Breast epithelium (tissue), 4 donors: ENCODE results near the gene AHRR. TPM values are rescaled to one million over a fixed set of nuclear protein-coding genes. Genes with fewer than 3 reads are reported as not detected.
"Not testable (repeated sequence)": the region's sequence is repeated elsewhere in the genome, so short reads cannot be mapped to it uniquely, and the experiment has no call there.

Source experiments
- DNase-seq, 2 donors: peaks; one replicate each; pipeline ENCODE4 v3.0.0-alpha.2; 2019; ENCODE audit warnings: low spot score in 2 of 2
- H3K27ac ChIP-seq, 2 donors: fragments of 200-600 bp; sonication (generic) in 1 of 2; one replicate each; pipeline ENCODE4 v1.5.1; 2016 to 2019; ENCODE audit warnings: mild to moderate bottlenecking in 1 of 2
- H3K27me3 ChIP-seq, 2 donors: fragments of 200-600 bp; sonication (generic) in 1 of 2; one replicate each; pipeline versions ENCODE4 v1.5.1 to v1.6.0; 2017 to 2019; ENCODE audit warnings: control low read depth in 1 of 2, mild to moderate bottlenecking in 1 of 2
- H3K36me3 ChIP-seq: fragments of 200-600 bp; one replicate; pipeline ENCODE4 v1.5.1; 2019
- H3K4me1 ChIP-seq, 2 donors: fragments of 200-600 bp; sonication (generic); one replicate each; pipeline ENCODE4 v1.5.1; 2016 to 2019; ENCODE audit warnings: control low read depth in 1 of 2
- H3K4me3 ChIP-seq, 3 donors: fragments of 200-600 bp; sonication (generic); 1 replicate in 2 of 3; 2 replicates in 1 of 3; pipeline ENCODE4 v1.5.1; 2016 to 2019; ENCODE audit warnings: mild to moderate bottlenecking in 3 of 3, moderate library complexity in 2 of 3
- H3K9me3 ChIP-seq, 2 donors: fragments of 200-600 bp; sonication (generic) in 1 of 2; one replicate each; pipeline ENCODE4 v1.5.1; 2016 to 2019; ENCODE audit warnings: control low read depth in 1 of 2
- POLR2A ChIP-seq: fragments of 450-650 bp; IDR thresholded peaks from one replicate; pipeline ENCODE4 v1.6.1; 2016; ENCODE audit warnings: antibody characterized with exemption, mild to moderate bottlenecking, moderate library complexity
- POLR2AphosphoS5 ChIP-seq, 3 donors: sonication (generic); formaldehyde crosslinking; IDR thresholded peaks; one replicate each; pipeline ENCODE4 v1.6.1; 2017; ENCODE audit warnings: antibody characterized with exemption in 3 of 3
- intact Hi-C: fragments of 100-400 bp; cut with DNase I; formaldehyde crosslinking; loops from one replicate; pipeline ENCODE4 v1.15.1; 2023; ENCODE audit warnings: low total_unique reads
- total RNA-seq, 3 donors: library from RNA; depleted of rRNA; stranded (reverse); fragments of >200 nt; gene quantifications; one replicate each; pipeline ENCODE4 v1.1.0, GENCODE V29; 2016
- TF ChIP-seq, protein P1 (sequence below), 3 donors: fragments of 450-650 bp; IDR thresholded peaks; one replicate each; pipeline ENCODE4 v1.5.1; 2016 to 2017; ENCODE audit warnings: antibody characterized with exemption in 3 of 3, mild to moderate bottlenecking in 3 of 3, moderate library complexity in 3 of 3

Gene AHRR
- total RNA-seq, 3 donors from 2014 or later, result 0.88 to 0.98 TPM; not detected in 1

GRCh38 chr5:472656-473550 lies 151.4 kb downstream of the AHRR start:
- Histone ChIP-seq H3K4me1 (peaks cover 0 to 6% of the 10 kb centered on the region in 2 donors), H3K27ac (peak overlapping the region; percentile 72 to 80), H3K36me3 (no peaks in the 10 kb centered on the region), H3K4me3 (peak overlapping the region; percentile 80 to 95 (median 87)), H3K9me3 (no peaks in the 10 kb centered on the region), H3K27me3 (peaks cover 5 to 33% of the 10 kb centered on the region in 2 donors)
- intact Hi-C loops, result no loop called here
- peak; percentile 52 to 76 for DNase-seq
- TF ChIP-seq POLR2A (no peak), POLR2AphosphoS5 (IDR thresholded peaks at IDR 0.05) (peak in 1 of 3 donors; percentile 47)

DNA sequence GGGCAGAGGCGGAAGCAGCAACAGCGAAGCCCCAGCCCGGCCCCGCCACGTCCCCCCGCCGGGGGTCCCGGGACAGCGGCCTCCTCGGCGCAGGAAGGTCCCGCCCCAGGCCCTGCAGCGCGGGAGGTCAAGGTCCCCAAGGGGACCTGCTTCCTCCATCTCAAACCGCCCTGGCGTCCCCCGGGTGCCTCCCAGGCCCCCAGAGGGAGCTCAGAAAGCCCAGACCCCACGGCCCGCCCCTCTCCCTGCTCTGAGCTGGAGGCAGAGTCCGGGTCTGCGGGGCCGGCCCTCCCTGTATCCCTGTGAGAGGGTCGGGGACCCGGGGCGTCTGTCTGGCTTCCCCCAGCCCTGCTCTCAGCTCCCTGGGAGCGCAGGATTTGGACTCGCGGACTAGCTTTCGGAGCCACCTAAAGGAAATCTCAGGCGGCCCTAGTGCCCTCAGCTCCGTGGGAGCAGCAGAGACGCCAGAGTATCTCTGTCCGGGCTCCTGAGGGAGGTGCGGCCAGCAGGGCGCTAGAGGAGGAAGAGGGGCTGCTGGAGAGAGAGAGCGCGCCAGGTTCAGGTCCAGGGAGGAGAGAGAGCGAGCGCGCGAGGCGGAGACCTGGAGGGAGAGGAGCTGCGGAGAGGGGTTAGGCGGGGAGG lies 152.2 kb downstream of the AHRR start:
- intact Hi-C loops, result no loop called here
- Histone ChIP-seq H3K27ac (peak overlapping the region; percentile 33 to 80), H3K9me3 (no peaks in the 10 kb centered on the region), H3K4me1 (peaks cover 0 to 6% of the 10 kb centered on the region in 2 donors), H3K27me3 (peaks cover 5 to 41% of the 10 kb centered on the region in 2 donors), H3K36me3 (no peaks in the 10 kb centered on the region), H3K4me3 (peak overlapping the region; percentile 80 to 95 (median 87))
- TF ChIP-seq POLR2A, result no peak
- TF ChIP-seq POLR2AphosphoS5 (IDR thresholded peaks at IDR 0.05), result no peak
- TF ChIP-seq, protein P1, sequence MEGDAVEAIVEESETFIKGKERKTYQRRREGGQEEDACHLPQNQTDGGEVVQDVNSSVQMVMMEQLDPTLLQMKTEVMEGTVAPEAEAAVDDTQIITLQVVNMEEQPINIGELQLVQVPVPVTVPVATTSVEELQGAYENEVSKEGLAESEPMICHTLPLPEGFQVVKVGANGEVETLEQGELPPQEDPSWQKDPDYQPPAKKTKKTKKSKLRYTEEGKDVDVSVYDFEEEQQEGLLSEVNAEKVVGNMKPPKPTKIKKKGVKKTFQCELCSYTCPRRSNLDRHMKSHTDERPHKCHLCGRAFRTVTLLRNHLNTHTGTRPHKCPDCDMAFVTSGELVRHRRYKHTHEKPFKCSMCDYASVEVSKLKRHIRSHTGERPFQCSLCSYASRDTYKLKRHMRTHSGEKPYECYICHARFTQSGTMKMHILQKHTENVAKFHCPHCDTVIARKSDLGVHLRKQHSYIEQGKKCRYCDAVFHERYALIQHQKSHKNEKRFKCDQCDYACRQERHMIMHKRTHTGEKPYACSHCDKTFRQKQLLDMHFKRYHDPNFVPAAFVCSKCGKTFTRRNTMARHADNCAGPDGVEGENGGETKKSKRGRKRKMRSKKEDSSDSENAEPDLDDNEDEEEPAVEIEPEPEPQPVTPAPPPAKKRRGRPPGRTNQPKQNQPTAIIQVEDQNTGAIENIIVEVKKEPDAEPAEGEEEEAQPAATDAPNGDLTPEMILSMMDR (IDR thresholded peaks at IDR 0.05), result no peak
- no peak for DNase-seq

DNA sequence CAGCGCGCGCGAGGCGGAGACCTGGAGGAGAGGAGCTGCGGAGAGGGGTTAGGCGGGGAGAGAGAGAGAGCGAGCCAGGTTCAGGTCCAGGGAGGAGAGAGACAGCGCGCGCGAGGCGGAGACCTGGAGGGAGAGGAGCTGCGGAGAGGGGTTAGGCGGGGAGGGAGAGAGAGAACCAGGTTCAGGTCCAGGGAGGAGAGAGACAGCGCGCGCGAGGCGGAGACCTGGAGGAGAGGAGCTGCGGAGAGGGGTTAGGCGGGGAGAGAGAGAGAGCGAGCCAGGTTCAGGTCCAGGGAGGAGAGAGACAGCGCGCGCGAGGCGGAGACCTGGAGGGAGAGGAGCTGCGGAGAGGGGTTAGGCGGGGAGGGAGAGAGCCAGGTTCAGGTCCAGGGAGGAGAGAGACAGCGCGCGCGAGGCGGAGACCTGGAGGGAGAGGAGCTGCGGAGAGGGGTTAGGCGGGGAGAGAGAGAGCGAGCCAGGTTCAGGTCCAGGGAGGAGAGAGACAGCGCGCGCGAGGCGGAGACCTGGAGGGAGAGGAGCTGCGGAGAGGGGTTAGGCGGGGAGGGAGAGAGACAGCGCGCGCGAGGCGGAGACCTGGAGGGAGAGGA lies 152.8 kb downstream of the AHRR start:
- H3K4me1 ChIP-seq, H3K27ac ChIP-seq, intact Hi-C loops, H3K9me3 ChIP-seq, H3K36me3 ChIP-seq, DNase-seq: not testable (repeated sequence)
- Histone ChIP-seq H3K4me3 (peak overlapping the region; percentile 80 to 95 (median 87)), H3K27me3 (peaks cover 8 to 48% of the 10 kb centered on the region in 2 donors)

- Histone ChIP-seq H3K36me3 (no peaks in the 10 kb centered on the region), H3K9me3 (no peaks in the 10 kb centered on the region), H3K4me1 (peaks cover 0 to 6% of the 10 kb centered on the region in 2 donors), H3K4me3 (peak overlapping the region in 2 of 3 donors; percentile 59 to 87), H3K27me3 (peaks cover 11 to 55% of the 10 kb centered on the region in 2 donors), H3K27ac (no peak overlapping the region)
- no peak for DNase-seq
- intact Hi-C loops, result no loop called here
- no peak for TF ChIP-seq POLR2AphosphoS5 (IDR thresholded peaks at IDR 0.05)
- TF ChIP-seq POLR2A, result no peak
- TF ChIP-seq, protein P1 (IDR thresholded peaks at IDR 0.05), result no peak
These were observed 153.5 kb downstream of the AHRR start for GRCh38 chr5:474840-475661.

DNA sequence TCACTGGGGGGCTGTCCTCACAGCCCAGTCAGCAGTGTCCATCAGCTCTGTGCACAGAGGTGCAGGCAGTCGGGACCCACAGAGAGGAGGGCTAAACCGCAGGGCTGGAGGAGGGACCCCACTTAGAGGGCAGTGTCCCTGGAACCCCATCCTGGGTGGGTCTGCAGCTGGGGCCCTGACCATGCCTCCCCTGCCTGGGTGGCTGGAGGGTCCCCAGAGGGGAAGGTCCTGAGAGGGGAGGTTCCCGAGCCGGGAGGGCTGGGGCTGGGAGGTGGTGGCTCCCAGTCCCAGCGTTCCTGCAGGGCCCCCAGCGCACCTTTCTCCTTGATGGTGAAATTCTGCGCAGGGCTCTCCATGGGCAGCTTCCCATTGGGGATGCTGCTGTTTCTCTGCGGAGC lies 154.2 kb downstream of the AHRR start:
- DNase-seq, result no peak
- Histone ChIP-seq H3K27me3 (peaks cover 14 to 61% of the 10 kb centered on the region in 2 donors), H3K4me3 (no peak overlapping the region), H3K9me3 (no peaks in the 10 kb centered on the region), H3K36me3 (no peaks in the 10 kb centered on the region), H3K27ac (no peak overlapping the region), H3K4me1 (peaks cover 0 to 6% of the 10 kb centered on the region in 2 donors)
- intact Hi-C loops, result no loop called here
- TF ChIP-seq POLR2A (no peak), POLR2AphosphoS5 (IDR thresholded peaks at IDR 0.05) (no peak)
- TF ChIP-seq, protein P1 (IDR thresholded peaks at IDR 0.05), result no peak
